HEK293T (cell line): ENCODE results near the gene DRICH1.
A peak's percentile ranks its signal among the peaks of the same experiment; 100 is the strongest.

Experiments used
- CTCF ChIA-PET: fragments of 350-600 bp; formaldehyde crosslinking; extraction: SDS; loops from one replicate; lab custom pipeline; 2021; ENCODE audit warnings: antibody characterized with exemption, inconsistent platforms; lab: Yijun Ruan, JAX
- POLR2A ChIA-PET: fragments of 350-600 bp; formaldehyde crosslinking; extraction: SDS; loops from one replicate; lab custom pipeline; 2020; ENCODE audit warnings: antibody characterized with exemption, inconsistent platforms; lab: Yijun Ruan, JAX
- DNase-seq: peaks from one replicate; pipeline ENCODE4 v3.0.0; 2012; ENCODE audit warnings: mixed read lengths; ENCODE audit errors: extremely low spot score
- ARNT ChIP-seq: fragments of 450-650 bp; IDR thresholded peaks from 2 replicates; pipeline ENCODE4 v1.6.1; 2017; ENCODE audit warnings: mild to moderate bottlenecking
- BHLHE40 ChIP-seq: fragments of 450-650 bp; IDR thresholded peaks from 2 replicates; pipeline ENCODE4 v1.6.1; 2016; ENCODE audit warnings: mild to moderate bottlenecking, moderate library complexity, borderline replicate concordance
- CTBP1 ChIP-seq: fragments of 450-650 bp; IDR thresholded peaks from 2 replicates; pipeline ENCODE4 v1.6.1; 2016; ENCODE audit warnings: borderline replicate concordance
- ELF4 ChIP-seq: fragments of 450-650 bp; IDR thresholded peaks from 2 replicates; pipeline ENCODE4 v1.6.1; 2017; ENCODE audit warnings: antibody characterized with exemption
- FOXA1 ChIP-seq: fragments of 450-650 bp; IDR thresholded peaks from 2 replicates; pipeline ENCODE4 v1.6.1; 2016; ENCODE audit warnings: mild to moderate bottlenecking
- FOXK2 ChIP-seq: fragments of 450-650 bp; IDR thresholded peaks from 2 replicates; pipeline ENCODE4 v1.6.1; 2016; ENCODE audit warnings: mild to moderate bottlenecking
- FOXM1 ChIP-seq: fragments of 450-650 bp; IDR thresholded peaks from 2 replicates; pipeline ENCODE4 v1.6.1; 2017; ENCODE audit warnings: mild to moderate bottlenecking, borderline replicate concordance
- HDGF ChIP-seq: fragments of 450-650 bp; IDR thresholded peaks from 2 replicates; pipeline ENCODE4 v1.6.1; 2017; ENCODE audit warnings: antibody characterized with exemption, borderline replicate concordance
- L3MBTL2 ChIP-seq: fragments of 450-650 bp; conservative IDR thresholded peaks from 2 replicates; pipeline ENCODE4 v1.6.1; 2016; ENCODE audit warnings: mild to moderate bottlenecking
- LEF1 ChIP-seq: fragments of 450-650 bp; IDR thresholded peaks from 2 replicates; pipeline ENCODE4 v1.6.1; 2017; ENCODE audit warnings: mild to moderate bottlenecking, borderline replicate concordance
- NFRKB ChIP-seq: fragments of 450-650 bp; IDR thresholded peaks from 2 replicates; pipeline ENCODE4 v1.6.1; 2016; ENCODE audit warnings: mild to moderate bottlenecking, moderate library complexity
- PKNOX1 ChIP-seq: fragments of 450-650 bp; IDR thresholded peaks from 2 replicates; pipeline ENCODE4 v1.6.1; 2016
- SP1 ChIP-seq: fragments of 450-650 bp; IDR thresholded peaks from 2 replicates; pipeline ENCODE4 v1.6.1; 2017
- SUZ12 ChIP-seq: fragments of 450-650 bp; IDR thresholded peaks from 2 replicates; pipeline ENCODE4 v1.6.1; 2016; ENCODE audit warnings: mild to moderate bottlenecking
- TARDBP ChIP-seq: fragments of 450-650 bp; IDR thresholded peaks from 2 replicates; pipeline ENCODE4 v1.6.1; 2016
- ZNF384 ChIP-seq: fragments of 450-650 bp; IDR thresholded peaks from 2 replicates; pipeline ENCODE4 v1.6.1; 2016

DRICH1 gene

GRCh38 chr22:23591201-23591791, 40.8 kb downstream of the DRICH1 start:
- TF ChIP-seq L3MBTL2 (no peak), ZNF384 (no peak), SP1 (no peak), FOXM1 (no peak), FOXA1 (no peak), NFRKB (no peak), TARDBP (no peak), FOXK2 (no peak), ARNT (no peak), ELF4 (no peak), BHLHE40 (no peak), LEF1 (no peak), SUZ12 (no peak), PKNOX1 (no peak), HDGF (no peak), CTBP1 (no peak)
- CTCF ChIA-PET: interaction anchor here (0.5 to 2.0 kb wide), 13 partner anchors 8 to 903 kb away, joined by 3 to 12 read pairs (median 5); partner anchors contain the start of gene IGLL1
- DNase-seq: peak; percentile 89
- POLR2A ChIA-PET: no interaction called here

DNA sequence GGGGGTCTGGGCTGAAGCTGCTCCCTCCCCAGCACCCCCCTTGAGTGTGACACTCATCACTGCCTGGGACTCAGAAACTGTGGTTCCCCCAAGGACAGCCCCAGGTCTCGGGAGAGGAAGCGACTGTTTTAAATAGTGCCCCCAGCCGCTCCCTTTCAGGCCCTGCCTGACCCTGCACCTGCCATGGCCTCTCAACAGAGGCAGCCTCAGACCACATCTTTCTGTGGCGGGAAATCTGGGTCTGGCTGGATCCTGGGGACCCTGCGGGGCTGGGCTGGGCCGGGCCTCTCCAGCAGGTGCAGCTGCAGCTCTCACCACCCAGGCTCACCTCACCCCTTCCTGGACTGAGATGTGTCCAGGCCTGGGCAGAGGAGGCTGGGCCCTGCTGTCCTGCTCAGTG, 48.3 kb downstream of the DRICH1 start:
- no peak for DNase-seq
- TF ChIP-seq FOXM1 (no peak), BHLHE40 (no peak), TARDBP (no peak), NFRKB (no peak), HDGF (no peak), SUZ12 (no peak), ELF4 (no peak), ARNT (no peak), PKNOX1 (no peak)
- POLR2A ChIA-PET: no interaction called here
- CTCF ChIA-PET: interaction anchor here (1.3 kb wide), 1 partner anchor 7 kb away, joined by 6 read pairs; no protein-coding TSS in a partner anchor

DNA sequence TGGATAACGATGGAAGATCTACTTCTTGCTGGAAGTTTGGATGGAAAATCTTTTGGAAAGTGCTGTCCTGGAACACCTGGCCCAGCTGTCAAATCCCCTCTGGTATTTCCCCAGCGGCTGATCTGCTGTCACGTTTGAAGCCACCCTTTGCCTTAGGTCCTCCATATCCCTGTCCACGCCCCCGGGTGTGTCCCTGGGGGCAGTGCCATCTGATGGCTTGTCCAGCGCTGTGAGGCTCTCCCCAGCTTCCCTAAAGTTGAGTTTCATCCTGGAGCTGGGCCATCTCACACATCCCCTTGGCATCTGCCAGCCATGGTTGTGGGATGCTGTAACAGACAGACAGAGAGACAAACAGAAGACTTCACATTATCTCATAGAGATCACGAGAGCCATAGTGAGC, 49.0 kb downstream of the DRICH1 start:
- TF ChIP-seq LEF1: no peak
- TF ChIP-seq FOXM1: no peak
- POLR2A ChIA-PET: no interaction called here
- DNase-seq: no peak
- CTCF ChIA-PET: interaction anchor here (1.3 kb wide), 1 partner anchor 8 kb away, joined by 6 read pairs; no protein-coding TSS in a partner anchor

GRCh38 chr22:23581260-23581650, 50.9 kb downstream of the DRICH1 start:
- CTCF ChIA-PET: interaction anchor here (3.2 kb wide), 1 partner anchor 10 kb away, joined by 12 read pairs; no protein-coding TSS in a partner anchor
- no peak for DNase-seq
- TF ChIP-seq NFRKB (no peak), SP1 (no peak), LEF1 (no peak), ELF4 (no peak), CTBP1 (no peak), FOXA1 (no peak), TARDBP (no peak), L3MBTL2 (no peak)
- POLR2A ChIA-PET: no interaction called here

- no peak for DNase-seq
- TF ChIP-seq CTBP1 (no peak), SUZ12 (no peak), L3MBTL2 (no peak), SP1 (no peak), ARNT (no peak), LEF1 (no peak), ELF4 (no peak), HDGF (no peak), TARDBP (no peak), FOXA1 (no peak), NFRKB (no peak), BHLHE40 (no peak), FOXM1 (no peak), ZNF384 (no peak), PKNOX1 (no peak), FOXK2 (no peak)
- CTCF ChIA-PET: interaction anchor here (3.2 kb wide), 1 partner anchor 10 kb away, joined by 12 read pairs; no protein-coding TSS in a partner anchor
- POLR2A ChIA-PET: no interaction called here
These were observed 51.4 kb downstream of the DRICH1 start for GRCh38 chr22:23580576-23581259.
